Osteoblast (primary cell): ENCODE measurements around the gene FAM83C. TPM values are rescaled to one million over a fixed set of nuclear protein-coding genes. Genes with fewer than 3 reads are reported as not detected.

Experiments
- DNase-seq: peaks from one replicate; pipeline ENCODE4 v3.0.0; 2011; ENCODE audit warnings: low spot score, mixed read lengths; ENCODE audit not compliant: insufficient read length; ENCODE audit errors: missing footprints
- H2AFZ ChIP-seq: 2 replicates; pipeline ENCODE4 v1.6.0; 2011; ENCODE audit warnings: mild to moderate bottlenecking, low read length
- H3K27ac ChIP-seq: 2 replicates; pipeline ENCODE4 v1.5.1; 2011; ENCODE audit warnings: mild to moderate bottlenecking, low read depth, low read length, moderate library complexity
- H3K27me3 ChIP-seq: 2 replicates; pipeline ENCODE4 v1.6.0; 2012; ENCODE audit warnings: mild to moderate bottlenecking, control low read depth, inconsistent platforms, low read length, moderate library complexity; ENCODE audit not compliant: insufficient read depth
- H3K36me3 ChIP-seq: 2 replicates; pipeline ENCODE4 v1.5.1; 2011; ENCODE audit warnings: mild to moderate bottlenecking, low read length, control low read depth, moderate library complexity; ENCODE audit not compliant: insufficient read depth
- H3K4me1 ChIP-seq: 2 replicates; pipeline ENCODE4 v1.5.1; 2011; ENCODE audit warnings: mild to moderate bottlenecking, low read length, control low read depth, moderate library complexity; ENCODE audit not compliant: insufficient read depth
- H3K4me2 ChIP-seq: 2 replicates; pipeline ENCODE4 v1.6.0; 2011; ENCODE audit warnings: mild to moderate bottlenecking, low read length; ENCODE audit not compliant: insufficient read depth
- H3K4me3 ChIP-seq: fragments of 200-600 bp; sonication (generic); 3 replicates; pipeline ENCODE4 v1.5.1; 2012; ENCODE audit warnings: mild to moderate bottlenecking, low read length, inconsistent platforms; ENCODE audit not compliant: insufficient read depth
- H3K79me2 ChIP-seq: 2 replicates; pipeline ENCODE4 v1.6.0; 2012; ENCODE audit warnings: mild to moderate bottlenecking, low read length, control low read depth, inconsistent platforms; ENCODE audit not compliant: insufficient read depth
- H3K9me3 ChIP-seq: 2 replicates; pipeline ENCODE4 v1.5.1; 2011; ENCODE audit warnings: low read depth, low read length, control low read depth
- H4K20me1 ChIP-seq: 2 replicates; pipeline ENCODE4 v1.6.0; 2012; ENCODE audit warnings: mild to moderate bottlenecking, low read length, control low read depth; ENCODE audit not compliant: insufficient read depth
- CTCF ChIP-seq: IDR thresholded peaks from 2 replicates; pipeline ENCODE4 v1.5.1; 2011; ENCODE audit warnings: mild to moderate bottlenecking, low read depth, low read length, moderate library complexity; ENCODE audit errors: extremely low read depth
- total RNA-seq: library from RNA; depleted of rRNA; stranded (reverse); fragments of >200 nt; gene quantifications from 2 replicates; pipeline ENCODE4 v1.2.3, GENCODE V29; 2012

FAM83C gene
- total RNA-seq, 1 donor: not detected

- no peak for TF ChIP-seq CTCF
- no peaks in the 10 kb centered on the region for H3K79me2 ChIP-seq
- H3K9me3 ChIP-seq: no peaks in the 10 kb centered on the region
- no peaks in the 10 kb centered on the region for H4K20me1 ChIP-seq
- no peak overlapping the region for H3K27ac ChIP-seq
- H3K4me3 ChIP-seq: no peak overlapping the region
- DNase-seq: no peak
- H3K4me1 ChIP-seq: peaks cover 17% of the 10 kb centered on the region
- no peak overlapping the region for H3K4me2 ChIP-seq
- no peaks in the 10 kb centered on the region for H3K27me3 ChIP-seq
- peaks cover 4% of the 10 kb centered on the region for H3K36me3 ChIP-seq
- no peak overlapping the region for H2AFZ ChIP-seq
Observed at GRCh38 chr20:35326740-35327073, 34.5 kb upstream of the FAM83C start.

GRCh38 chr20:35326021-35326739, 34.0 kb upstream of the FAM83C start:
- Histone ChIP-seq H3K27me3 (no peaks in the 10 kb centered on the region), H3K4me3 (no peak overlapping the region), H3K36me3 (peaks cover 4% of the 10 kb centered on the region), H3K4me1 (peaks cover 15% of the 10 kb centered on the region), H3K79me2 (no peaks in the 10 kb centered on the region), H3K4me2 (no peak overlapping the region), H3K27ac (no peak overlapping the region), H2AFZ (no peak overlapping the region), H4K20me1 (no peaks in the 10 kb centered on the region), H3K9me3 (no peaks in the 10 kb centered on the region)
- no peak for DNase-seq
- TF ChIP-seq CTCF: no peak

DNA sequence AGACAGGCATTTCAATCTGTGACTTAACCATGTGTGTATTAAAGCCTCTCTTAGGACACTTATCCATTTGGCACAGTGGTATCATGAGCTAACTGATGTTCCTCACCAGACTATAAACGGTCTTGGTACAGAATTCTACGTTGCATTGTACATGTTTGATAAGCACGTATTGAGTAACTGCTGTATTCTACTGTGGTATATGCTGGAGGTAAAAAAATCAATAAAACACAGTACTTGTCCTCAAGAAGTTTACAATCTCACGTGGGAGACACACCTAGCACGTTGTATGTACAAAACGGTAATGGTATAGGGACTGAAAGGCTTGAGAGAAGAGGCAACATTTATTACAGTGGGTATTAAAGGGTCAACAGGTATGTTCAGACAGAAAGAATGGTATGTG, 33.2 kb upstream of the FAM83C start:
- H3K4me3 ChIP-seq: no peak overlapping the region
- H4K20me1 ChIP-seq: no peaks in the 10 kb centered on the region
- no peaks in the 10 kb centered on the region for H3K27me3 ChIP-seq
- no peaks in the 10 kb centered on the region for H3K9me3 ChIP-seq
- no peak for TF ChIP-seq CTCF
- H3K79me2 ChIP-seq: no peaks in the 10 kb centered on the region
- no peak overlapping the region for H3K27ac ChIP-seq
- H3K36me3 ChIP-seq: peaks cover 4% of the 10 kb centered on the region
- no peak for DNase-seq
- H3K4me2 ChIP-seq: no peak overlapping the region
- no peak overlapping the region for H2AFZ ChIP-seq
- H3K4me1 ChIP-seq: peaks cover 23% of the 10 kb centered on the region

DNA sequence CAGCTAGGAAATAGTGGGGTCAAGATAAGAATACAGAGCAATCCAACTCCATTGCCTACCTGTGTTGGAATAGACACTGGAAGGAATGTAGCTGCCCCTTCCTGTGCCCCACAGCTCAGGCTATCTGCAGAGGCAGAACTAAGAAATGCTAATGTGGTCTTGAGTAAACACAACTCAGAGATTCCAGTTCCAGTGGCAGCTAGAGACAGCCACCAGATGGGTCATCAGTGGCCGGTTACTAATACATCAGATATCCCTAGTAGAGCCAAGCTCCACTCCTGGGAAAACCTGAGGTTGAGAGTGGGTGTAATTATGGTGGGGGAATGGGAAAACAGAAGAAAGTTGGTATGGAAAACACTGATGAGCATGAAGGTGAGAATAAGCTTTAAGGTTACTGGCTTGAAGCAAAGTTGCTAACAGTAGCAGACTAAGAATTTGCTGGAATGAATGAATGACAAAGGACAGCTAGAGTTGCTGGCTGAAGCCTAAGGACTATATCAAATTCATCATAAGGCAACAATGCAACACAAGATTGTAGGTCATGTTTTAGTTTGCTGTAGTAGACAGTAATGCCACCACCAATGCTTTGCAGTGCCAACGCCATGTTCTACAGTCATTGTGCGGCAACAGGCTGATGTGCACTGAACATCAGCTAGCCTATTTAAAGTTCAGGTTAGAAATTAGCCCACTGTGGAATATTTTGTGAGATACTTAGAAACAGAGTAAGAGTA, 28.3 kb upstream of the FAM83C start:
- Histone ChIP-seq H3K36me3 (no peaks in the 10 kb centered on the region), H3K27ac (peak overlapping the region; percentile 90), H4K20me1 (no peaks in the 10 kb centered on the region), H3K79me2 (no peaks in the 10 kb centered on the region), H3K9me3 (no peaks in the 10 kb centered on the region), H3K4me2 (peak overlapping the region; percentile 64), H3K27me3 (no peaks in the 10 kb centered on the region), H2AFZ (no peak overlapping the region), H3K4me3 (peak overlapping the region; percentile 11), H3K4me1 (peaks cover 48% of the 10 kb centered on the region)
- TF ChIP-seq CTCF: no peak
- peak; percentile 89 for DNase-seq
